GM20000 (cell line): ENCODE results near the gene KCNN2.

Source experiments
- DNase-seq: peaks from one replicate; pipeline ENCODE4 v3.0.0; 2012; ENCODE audit warnings: low spot score
- TF ChIP-seq, protein P1 (sequence below): IDR thresholded peaks from 2 replicates; pipeline ENCODE4 v1.5.1; 2012; ENCODE audit warnings: mild to moderate bottlenecking, control low read depth; ENCODE audit errors: extremely low read depth, missing control alignments

Gene KCNN2

DNA sequence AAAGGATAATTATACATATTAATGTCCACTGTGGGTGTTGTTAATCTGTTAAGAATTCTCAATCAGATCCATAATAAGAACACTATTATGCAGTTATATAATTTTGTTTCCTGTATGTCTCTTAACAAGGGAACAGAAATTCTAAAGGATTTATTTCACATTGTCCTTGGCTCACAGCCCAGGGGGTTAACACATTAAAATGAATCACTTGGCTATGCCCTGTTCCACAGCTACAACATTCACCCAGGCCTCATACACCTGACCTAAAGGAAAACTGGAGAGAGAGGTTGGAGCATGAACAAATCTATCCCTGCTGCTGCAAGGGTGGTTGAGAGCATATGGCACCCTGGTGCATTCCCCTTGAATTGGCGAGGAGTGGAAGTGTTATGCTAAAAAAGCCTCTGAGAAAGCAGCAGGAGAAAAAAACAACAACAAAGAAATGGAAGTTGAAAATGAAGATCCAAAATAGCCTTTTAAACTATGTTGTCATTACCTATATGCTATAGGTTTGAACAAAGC is 116.0 kb downstream of the KCNN2 start:
- TF ChIP-seq, protein P1, sequence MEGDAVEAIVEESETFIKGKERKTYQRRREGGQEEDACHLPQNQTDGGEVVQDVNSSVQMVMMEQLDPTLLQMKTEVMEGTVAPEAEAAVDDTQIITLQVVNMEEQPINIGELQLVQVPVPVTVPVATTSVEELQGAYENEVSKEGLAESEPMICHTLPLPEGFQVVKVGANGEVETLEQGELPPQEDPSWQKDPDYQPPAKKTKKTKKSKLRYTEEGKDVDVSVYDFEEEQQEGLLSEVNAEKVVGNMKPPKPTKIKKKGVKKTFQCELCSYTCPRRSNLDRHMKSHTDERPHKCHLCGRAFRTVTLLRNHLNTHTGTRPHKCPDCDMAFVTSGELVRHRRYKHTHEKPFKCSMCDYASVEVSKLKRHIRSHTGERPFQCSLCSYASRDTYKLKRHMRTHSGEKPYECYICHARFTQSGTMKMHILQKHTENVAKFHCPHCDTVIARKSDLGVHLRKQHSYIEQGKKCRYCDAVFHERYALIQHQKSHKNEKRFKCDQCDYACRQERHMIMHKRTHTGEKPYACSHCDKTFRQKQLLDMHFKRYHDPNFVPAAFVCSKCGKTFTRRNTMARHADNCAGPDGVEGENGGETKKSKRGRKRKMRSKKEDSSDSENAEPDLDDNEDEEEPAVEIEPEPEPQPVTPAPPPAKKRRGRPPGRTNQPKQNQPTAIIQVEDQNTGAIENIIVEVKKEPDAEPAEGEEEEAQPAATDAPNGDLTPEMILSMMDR = no peak
- DNase-seq = no peak

DNA sequence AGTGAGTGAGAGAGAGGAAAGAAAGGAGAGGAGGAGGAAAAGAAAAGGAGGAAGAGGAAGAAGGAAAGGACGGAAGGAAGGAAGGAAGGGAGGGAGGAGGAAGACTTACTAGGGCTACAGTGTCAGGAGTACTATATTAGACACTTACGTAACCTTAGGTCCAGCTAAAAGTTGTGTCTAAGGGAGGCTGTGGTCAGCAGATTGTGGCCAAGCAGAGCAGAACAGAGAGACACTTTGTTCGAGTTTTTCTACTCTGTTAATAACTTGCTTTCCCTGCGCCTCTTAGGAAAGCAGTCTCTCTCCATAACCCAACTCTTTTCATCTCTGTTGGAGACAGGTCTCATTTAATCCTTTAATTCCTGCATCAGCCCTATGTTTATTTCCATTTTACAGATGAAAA is 138.9 kb downstream of the KCNN2 start:
- TF ChIP-seq, protein P1 = no peak
- no peak for DNase-seq

DNA sequence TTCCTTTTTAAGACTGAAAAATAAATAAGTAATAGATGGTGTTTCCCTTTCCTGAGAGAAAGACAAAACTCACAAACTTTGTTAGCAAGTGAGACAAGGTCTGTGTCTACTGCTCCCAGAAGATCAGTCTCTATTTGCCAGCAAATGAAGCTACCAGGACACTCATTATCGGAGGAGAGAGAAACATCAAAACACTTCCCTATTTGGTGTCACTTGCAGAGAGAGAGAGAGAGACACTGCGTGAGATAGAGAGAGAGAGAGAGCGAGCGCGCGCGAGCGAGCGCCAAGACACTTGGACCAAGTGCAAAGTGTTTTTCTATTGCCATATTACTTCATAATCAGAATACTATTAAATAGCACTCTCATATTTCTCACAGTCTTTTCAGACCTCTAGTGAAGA is 142.7 kb downstream of the KCNN2 start:
- TF ChIP-seq, protein P1 = no peak
- no peak for DNase-seq

DNA sequence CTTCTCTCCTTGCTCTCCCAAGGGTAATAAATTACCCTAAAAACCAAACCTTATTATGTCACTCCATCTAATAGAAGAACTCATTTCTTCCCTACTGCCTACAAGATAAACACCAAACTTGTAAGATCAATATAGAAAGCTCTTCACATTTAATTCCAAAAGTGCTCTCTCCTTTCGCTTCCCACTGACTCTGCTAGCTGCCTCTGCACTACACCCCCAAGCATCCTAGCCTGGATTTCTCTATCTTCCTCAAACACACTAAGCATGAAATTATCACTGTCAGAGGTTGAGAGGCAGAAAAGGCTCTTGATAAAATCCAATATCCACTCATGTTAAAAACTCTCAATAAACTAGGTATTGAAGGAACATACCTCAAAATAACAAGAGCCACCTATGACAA is 162.4 kb downstream of the KCNN2 start:
- no peak for DNase-seq
- TF ChIP-seq, protein P1 = no peak

DNA sequence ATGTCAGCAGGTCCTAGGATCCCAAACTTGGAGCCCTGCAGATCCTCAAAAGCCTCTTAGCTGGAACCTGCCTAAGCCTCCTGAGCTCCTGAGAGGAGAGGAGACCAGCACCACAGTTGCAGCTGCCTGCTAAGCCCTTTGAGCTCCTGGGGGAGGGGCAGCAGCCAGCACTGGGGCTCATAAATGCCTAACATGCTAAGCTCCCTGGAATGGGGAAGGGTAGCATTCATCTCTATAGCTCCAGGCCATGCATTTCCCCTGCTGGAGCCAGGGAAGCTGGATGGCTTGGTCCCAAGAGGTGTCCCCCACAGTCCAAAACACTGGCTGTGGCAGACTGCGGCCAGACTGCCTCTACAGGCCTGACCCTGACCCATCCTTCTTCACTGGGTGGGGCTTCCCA is 182.7 kb downstream of the KCNN2 start:
- DNase-seq = no peak
- TF ChIP-seq, protein P1 = no peak
